NT2/D1 (cell line): Measurements from ENCODE around the gene MCM6.

Source experiments
- DNase-seq: peaks from one replicate; pipeline ENCODE4 v3.0.0-alpha.2; 2011; ENCODE audit warnings: low read depth, low spot score
- H3K27me3 ChIP-seq: 2 replicates; pipeline ENCODE4 v1.6.0; 2011; ENCODE audit warnings: mild to moderate bottlenecking; ENCODE audit not compliant: insufficient read length, insufficient read depth
- H3K36me3 ChIP-seq: 2 replicates; pipeline ENCODE4 v1.6.1; 2011; ENCODE audit warnings: mild to moderate bottlenecking, low read length, mixed read lengths; ENCODE audit not compliant: insufficient read depth, insufficient read length
- H3K4me1 ChIP-seq: 2 replicates; pipeline ENCODE4 v1.5.1; 2011; ENCODE audit not compliant: insufficient read depth, insufficient read length
- H3K4me3 ChIP-seq: 2 replicates; pipeline ENCODE4 v1.5.1; 2011; ENCODE audit warnings: low read depth; ENCODE audit not compliant: insufficient read length
- H3K9ac ChIP-seq: 2 replicates; pipeline ENCODE4 v1.6.0; 2011; ENCODE audit warnings: low read depth; ENCODE audit not compliant: insufficient read length
- H3K9me3 ChIP-seq: 2 replicates; pipeline ENCODE4 v1.5.1; 2011; ENCODE audit warnings: mild to moderate bottlenecking, low read length; ENCODE audit not compliant: insufficient read depth
- SUZ12 ChIP-seq: IDR thresholded peaks from 2 replicates; pipeline ENCODE4 v1.6.1; 2011; ENCODE audit not compliant: insufficient read length, insufficient read depth; ENCODE audit errors: extremely low read depth
- YY1 ChIP-seq: IDR thresholded peaks from 2 replicates; pipeline ENCODE4 v1.6.1; 2011; ENCODE audit not compliant: insufficient read length, insufficient read depth
- ZNF274 ChIP-seq: IDR thresholded peaks from 2 replicates; pipeline ENCODE4 v1.6.1; 2011; ENCODE audit warnings: mild to moderate bottlenecking, low read depth, low read length

Gene MCM6

DNA sequence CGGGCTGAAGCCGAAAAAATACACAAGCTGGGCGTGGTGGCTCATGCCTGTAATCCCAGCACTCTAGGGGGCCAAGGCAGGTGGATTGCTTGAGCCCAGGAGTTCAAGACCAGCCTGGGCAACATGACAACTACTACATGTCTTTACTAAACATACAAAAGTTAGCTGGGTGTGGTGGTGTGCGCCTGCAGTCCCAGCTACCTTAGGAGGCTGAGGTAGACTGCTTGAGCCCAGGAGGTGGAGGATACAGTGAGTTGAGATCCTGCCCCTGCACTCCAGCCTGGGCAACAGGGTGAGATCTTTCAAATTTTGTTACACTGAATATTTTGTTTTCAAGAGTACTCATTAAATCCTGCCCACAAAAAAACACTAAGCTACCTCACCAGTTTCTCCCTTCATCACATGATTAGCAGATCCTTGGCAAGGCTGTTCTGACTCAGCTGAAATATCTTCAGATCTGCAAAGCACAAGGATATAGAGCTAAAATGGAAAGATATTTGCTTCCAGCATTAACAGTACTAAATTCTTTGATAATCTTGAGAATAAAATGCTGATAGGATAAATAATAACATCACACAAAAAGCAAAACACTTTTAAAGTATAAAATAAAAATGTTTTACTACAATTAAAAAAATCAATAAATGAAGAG lies 28.2 kb upstream of the MCM6 start:
- Histone ChIP-seq H3K4me1 (no peaks in the 10 kb centered on the region), H3K4me3 (no peak overlapping the region), H3K9ac (no peak overlapping the region), H3K9me3 (no peaks in the 10 kb centered on the region), H3K36me3 (peaks cover 20% of the 10 kb centered on the region), H3K27me3 (no peaks in the 10 kb centered on the region)
- DNase-seq, result no peak
- TF ChIP-seq SUZ12 (no peak), ZNF274 (no peak), YY1 (no peak)

DNA sequence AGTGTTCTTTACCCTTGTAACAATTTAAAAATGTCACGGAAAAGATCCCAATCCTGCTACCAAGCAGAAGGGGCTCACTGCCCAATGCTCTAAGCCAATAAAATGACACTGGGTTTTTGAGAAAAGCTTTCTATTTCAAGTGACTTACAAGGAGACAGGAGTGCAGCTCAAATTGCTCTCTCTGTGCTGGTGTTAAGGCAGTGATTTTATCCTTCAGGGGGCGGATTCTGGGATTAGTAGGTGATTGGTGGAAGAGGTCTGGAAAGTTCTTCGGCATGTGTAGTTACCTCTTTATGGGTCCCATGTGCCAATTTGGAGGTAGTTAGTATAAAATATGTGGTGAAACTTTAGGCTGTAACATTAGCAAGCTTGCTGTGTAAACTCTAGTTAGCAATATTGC lies 27.4 kb upstream of the MCM6 start:
- no peaks in the 10 kb centered on the region for H3K27me3 ChIP-seq
- no peak overlapping the region for H3K4me3 ChIP-seq
- no peak overlapping the region for H3K9ac ChIP-seq
- H3K9me3 ChIP-seq, result no peaks in the 10 kb centered on the region
- no peaks in the 10 kb centered on the region for H3K4me1 ChIP-seq
- no peak for TF ChIP-seq ZNF274
- TF ChIP-seq YY1, result no peak
- TF ChIP-seq SUZ12, result no peak
- H3K36me3 ChIP-seq, result peaks cover 17% of the 10 kb centered on the region
- DNase-seq, result no peak

DNA sequence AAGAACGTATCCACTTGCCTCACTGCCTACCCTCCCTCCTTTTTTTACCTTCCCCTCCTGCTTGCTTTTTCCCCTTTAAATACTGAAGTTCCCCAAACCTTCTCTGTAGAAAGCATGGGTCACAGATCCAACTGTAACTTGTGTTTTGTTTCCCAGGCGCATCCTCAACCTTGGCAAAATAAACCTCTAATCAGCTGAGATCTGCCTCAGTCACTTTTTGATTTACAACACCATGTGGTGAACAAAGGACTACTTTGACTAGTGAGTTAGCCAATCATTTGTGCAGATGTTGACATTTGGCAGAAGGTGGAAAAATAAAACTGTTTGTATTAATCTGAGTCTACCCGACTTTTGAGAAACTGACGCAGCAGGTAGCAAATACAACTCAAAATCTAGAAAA lies 23.3 kb upstream of the MCM6 start:
- Histone ChIP-seq H3K4me3 (no peak overlapping the region), H3K9me3 (no peaks in the 10 kb centered on the region), H3K9ac (no peak overlapping the region), H3K36me3 (peaks cover 2% of the 10 kb centered on the region), H3K27me3 (no peaks in the 10 kb centered on the region), H3K4me1 (no peaks in the 10 kb centered on the region)
- no peak for DNase-seq
- no peak for TF ChIP-seq SUZ12
- no peak for TF ChIP-seq ZNF274
- TF ChIP-seq YY1, result no peak

DNA sequence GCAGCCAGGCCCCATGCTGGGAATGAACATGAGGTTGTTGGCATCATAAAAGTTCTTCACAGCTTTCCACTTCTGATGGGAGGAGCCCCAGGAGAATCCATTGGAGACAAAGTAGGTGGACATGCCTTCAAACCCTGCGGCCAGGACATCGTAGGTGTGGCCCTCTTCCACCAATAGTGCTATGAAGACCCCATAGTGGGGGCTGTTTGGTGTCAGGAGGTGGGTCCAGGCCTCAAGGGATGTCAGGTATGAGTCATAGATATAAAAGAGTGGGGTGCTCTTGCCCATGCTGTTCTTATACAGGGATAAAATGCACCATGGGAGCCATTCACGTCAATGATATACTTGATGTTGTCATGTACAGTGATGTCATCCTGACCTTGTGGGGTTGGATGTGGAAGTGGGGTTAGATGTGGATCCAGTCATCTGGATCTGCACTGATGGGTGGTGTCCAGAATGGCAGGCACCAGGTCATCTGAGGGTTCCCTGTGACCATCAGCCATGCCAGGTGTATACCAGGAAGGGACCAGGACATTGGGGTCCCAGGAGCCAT lies 22.1 kb upstream of the MCM6 start:
- no peak for DNase-seq
- no peaks in the 10 kb centered on the region for H3K9me3 ChIP-seq
- no peaks in the 10 kb centered on the region for H3K4me1 ChIP-seq
- peaks cover 2% of the 10 kb centered on the region for H3K36me3 ChIP-seq
- no peak overlapping the region for H3K4me3 ChIP-seq
- H3K27me3 ChIP-seq, result no peaks in the 10 kb centered on the region
- TF ChIP-seq SUZ12 (no peak), YY1 (no peak), ZNF274 (no peak)
- H3K9ac ChIP-seq, result no peak overlapping the region

DNA sequence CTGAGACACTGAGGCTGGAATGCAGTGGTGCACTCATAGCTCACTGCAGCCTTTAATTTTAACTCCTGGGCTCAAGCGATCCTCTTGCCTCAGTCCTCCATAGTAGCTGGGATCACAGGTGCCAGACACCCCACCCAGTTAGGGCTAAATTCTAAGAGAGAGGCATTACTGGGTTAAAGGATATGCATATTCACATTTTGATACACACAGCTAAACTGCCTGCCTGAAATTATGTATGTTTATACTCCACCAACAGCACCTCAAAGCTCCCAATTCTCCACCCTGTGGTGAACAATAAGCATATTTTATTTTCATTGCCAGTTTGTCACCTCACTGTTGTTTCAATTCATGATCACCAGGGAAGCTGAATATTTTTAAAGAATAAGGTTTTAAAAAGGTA lies 18.7 kb upstream of the MCM6 start:
- no peak overlapping the region for H3K9ac ChIP-seq
- H3K9me3 ChIP-seq, result no peaks in the 10 kb centered on the region
- no peak for DNase-seq
- no peaks in the 10 kb centered on the region for H3K4me1 ChIP-seq
- no peak for TF ChIP-seq YY1
- no peak for TF ChIP-seq SUZ12
- TF ChIP-seq ZNF274, result no peak
- peaks cover 4% of the 10 kb centered on the region for H3K27me3 ChIP-seq
- peaks cover 2% of the 10 kb centered on the region for H3K36me3 ChIP-seq
- no peak overlapping the region for H3K4me3 ChIP-seq

DNA sequence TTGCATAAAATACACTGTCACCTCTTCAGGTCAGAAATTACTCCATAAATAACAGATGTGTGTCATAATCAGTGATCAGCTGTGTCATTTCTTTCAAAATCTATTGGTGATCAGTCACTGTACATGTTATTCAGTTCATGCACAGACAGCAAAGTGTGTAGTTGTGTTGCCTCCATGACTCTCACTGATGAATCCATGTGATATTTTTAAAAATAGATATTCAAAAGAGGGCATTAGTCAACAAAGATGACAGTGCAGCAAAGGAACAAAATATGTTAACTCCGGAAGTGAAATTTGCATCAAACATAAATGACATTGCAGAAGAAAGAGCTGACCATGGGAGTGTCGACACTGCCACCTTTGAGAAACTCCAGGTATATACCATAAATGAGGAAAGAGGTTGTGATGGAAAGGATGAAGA lies 17.1 kb upstream of the MCM6 start:
- H3K9me3 ChIP-seq, result peaks cover 7% of the 10 kb centered on the region; the same call in 1 of the 2 replicates
- no peak overlapping the region for H3K4me3 ChIP-seq
- no peak overlapping the region for H3K9ac ChIP-seq
- H3K4me1 ChIP-seq, result no peaks in the 10 kb centered on the region
- H3K27me3 ChIP-seq, result peaks cover 4% of the 10 kb centered on the region
- no peak for DNase-seq
- H3K36me3 ChIP-seq, result no peaks in the 10 kb centered on the region
- TF ChIP-seq YY1 (no peak), SUZ12 (no peak), ZNF274 (no peak)

DNA sequence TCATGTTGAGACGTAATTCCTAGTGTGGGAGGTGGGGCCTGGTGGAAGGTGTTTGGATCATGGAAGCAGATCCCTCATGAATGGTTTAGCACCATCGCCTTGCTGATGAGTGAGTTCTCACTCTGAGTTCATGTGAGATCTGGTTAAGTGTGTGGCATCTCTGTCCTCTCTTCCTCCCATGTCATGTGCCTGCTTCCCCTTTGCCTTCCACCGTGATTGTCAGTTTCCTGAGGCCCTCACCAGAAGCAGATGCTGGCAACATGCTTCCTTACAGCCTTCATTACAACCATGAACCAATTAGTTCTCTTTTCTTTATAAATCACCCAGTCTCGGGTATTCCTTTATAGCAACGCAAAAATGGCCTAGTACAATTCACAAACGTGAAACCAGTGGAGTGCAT lies 14.6 kb upstream of the MCM6 start:
- H3K27me3 ChIP-seq, result peaks cover 4% of the 10 kb centered on the region
- no peak overlapping the region for H3K9ac ChIP-seq
- H3K4me3 ChIP-seq, result no peak overlapping the region
- no peak for DNase-seq
- peaks cover 2% of the 10 kb centered on the region for H3K4me1 ChIP-seq
- H3K9me3 ChIP-seq, result peaks cover 15% of the 10 kb centered on the region; the same call in 1 of the 2 replicates
- TF ChIP-seq ZNF274 (no peak), SUZ12 (no peak), YY1 (no peak)
- no peaks in the 10 kb centered on the region for H3K36me3 ChIP-seq
